HCT116 (cell line): Measurements from ENCODE around the gene GALNT16.

Experiments used
- ELF1 ChIP-seq: IDR thresholded peaks from 2 replicates; pipeline ENCODE4 v1.6.1; 2012; ENCODE audit warnings: low read depth, borderline replicate concordance
- EZH2 ChIP-seq: fragments of 200-600 bp; sonication (generic); IDR thresholded peaks from 2 replicates; pipeline ENCODE4 v1.6.1; 2017; ENCODE audit warnings: antibody characterized with exemption, mixed run types
- FOSL1 ChIP-seq: IDR thresholded peaks from 2 replicates; pipeline ENCODE4 v1.6.1; 2012; ENCODE audit warnings: low read depth
- RAD21 ChIP-seq: IDR thresholded peaks from 2 replicates; pipeline ENCODE4 v1.6.1; 2012; ENCODE audit warnings: low read depth, mild to moderate bottlenecking
- SP1 ChIP-seq: IDR thresholded peaks from 2 replicates; pipeline ENCODE4 v1.6.1; 2012; ENCODE audit warnings: low read depth
- ZFX ChIP-seq: fragments of 450-650 bp; IDR thresholded peaks from 2 replicates; pipeline ENCODE4 v1.6.1; 2017
- ZNF274 ChIP-seq: fragments of 200-500 bp; sonication (Bioruptor generic); IDR thresholded peaks from 2 replicates; pipeline ENCODE4 v1.6.1; 2014; ENCODE audit warnings: mild to moderate bottlenecking, low read depth, low read length, inconsistent platforms
- TF ChIP-seq, protein P1 (sequence below), 3 experiments: fragments of 200-600 bp in 1 of 3; sonication (generic) in 1 of 3; IDR thresholded peaks in 2 of 3; conservative IDR thresholded peaks in 1 of 3; 2 replicates each; pipeline ENCODE4 v1.5.1; 2012 to 2017; ENCODE audit warnings: low read depth in 2 of 3, low read length in 2 of 3, antibody characterized with exemption in 1 of 3, borderline replicate concordance in 1 of 3, control low read depth in 1 of 3, mild to moderate bottlenecking in 1 of 3, mixed read lengths in 1 of 3, mixed run types in 1 of 3, moderate library complexity in 1 of 3; ENCODE audit not compliant: insufficient read depth in 1 of 3

DNA sequence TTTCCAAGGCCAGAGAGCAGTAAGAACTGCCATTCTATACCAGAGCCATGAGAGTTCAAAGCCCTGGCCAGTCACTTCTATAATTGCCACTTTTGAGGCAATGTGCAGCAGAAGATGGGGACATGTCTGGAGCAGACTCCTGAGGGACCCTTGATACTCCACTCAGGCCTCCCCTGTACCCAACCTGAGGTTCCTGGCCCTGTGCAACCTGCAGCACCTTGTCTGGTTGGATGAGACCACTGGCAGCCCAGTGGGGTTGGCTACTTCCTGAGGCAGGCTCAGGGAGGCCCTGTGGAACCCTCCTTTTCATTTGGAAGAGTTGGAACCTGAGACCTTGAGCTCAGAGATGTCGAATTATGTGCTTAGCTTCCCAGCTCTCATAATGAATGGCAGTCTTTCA lies 54.4 kb downstream of the GALNT16 start:
- TF ChIP-seq, protein P1, sequence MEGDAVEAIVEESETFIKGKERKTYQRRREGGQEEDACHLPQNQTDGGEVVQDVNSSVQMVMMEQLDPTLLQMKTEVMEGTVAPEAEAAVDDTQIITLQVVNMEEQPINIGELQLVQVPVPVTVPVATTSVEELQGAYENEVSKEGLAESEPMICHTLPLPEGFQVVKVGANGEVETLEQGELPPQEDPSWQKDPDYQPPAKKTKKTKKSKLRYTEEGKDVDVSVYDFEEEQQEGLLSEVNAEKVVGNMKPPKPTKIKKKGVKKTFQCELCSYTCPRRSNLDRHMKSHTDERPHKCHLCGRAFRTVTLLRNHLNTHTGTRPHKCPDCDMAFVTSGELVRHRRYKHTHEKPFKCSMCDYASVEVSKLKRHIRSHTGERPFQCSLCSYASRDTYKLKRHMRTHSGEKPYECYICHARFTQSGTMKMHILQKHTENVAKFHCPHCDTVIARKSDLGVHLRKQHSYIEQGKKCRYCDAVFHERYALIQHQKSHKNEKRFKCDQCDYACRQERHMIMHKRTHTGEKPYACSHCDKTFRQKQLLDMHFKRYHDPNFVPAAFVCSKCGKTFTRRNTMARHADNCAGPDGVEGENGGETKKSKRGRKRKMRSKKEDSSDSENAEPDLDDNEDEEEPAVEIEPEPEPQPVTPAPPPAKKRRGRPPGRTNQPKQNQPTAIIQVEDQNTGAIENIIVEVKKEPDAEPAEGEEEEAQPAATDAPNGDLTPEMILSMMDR (IDR thresholded peaks at IDR 0.05 in 2 of 3, conservative IDR thresholded peaks at IDR 0.05 in 1 of 3; ENCODE audit: borderline replicate concordance in 1 of 3, insufficient read depth in 1 of 3, low read depth in 2 of 3, low read length in 2 of 3): no peak
- TF ChIP-seq RAD21 (no peak), SP1 (no peak), FOSL1 (no peak), EZH2 (no peak), ZNF274 (no peak), ELF1 (no peak), ZFX (no peak)
